OCI-LY7 (cell line): ENCODE data around the gene RIMBP2. TPM values are rescaled to one million over a fixed set of nuclear protein-coding genes. Genes with fewer than 3 reads are reported as not detected.

ENCODE experiments used
- BruUV-seq: library from RNA; stranded (reverse); fragments of 400-500 nt; replicated peaks from 2 replicates; lab custom pipeline; 2021; lab: Mats Ljungman, UMichigan
- CTCF ChIA-PET: fragments of 300-600 bp; sonication (Branson Sonifier 250); formaldehyde crosslinking; loops from one replicate; lab custom pipeline; 2022; ENCODE audit warnings: antibody characterized with exemption; ENCODE audit not compliant: unreplicated experiment; lab: Charles Lee
- POLR2A ChIA-PET: fragments of 300-600 bp; sonication (Branson Sonifier 250); formaldehyde crosslinking; loops from one replicate; lab custom pipeline; 2022; ENCODE audit warnings: antibody characterized with exemption; lab: Charles Lee
- DNase-seq: peaks from one replicate; pipeline ENCODE4 v3.0.0-alpha.2; 2015; ENCODE audit warnings: low spot score
- H2AFZ ChIP-seq: fragments of 200-600 bp; sonication (generic), shearing (Covaris generic); 2 replicates; pipeline ENCODE4 v1.6.1; 2014; ENCODE audit warnings: mild to moderate bottlenecking, antibody characterized with exemption, low read length, moderate library complexity
- H3K27ac ChIP-seq: fragments of 200-600 bp; sonication (generic); 2 replicates; pipeline ENCODE4 v1.5.1; 2014; ENCODE audit warnings: mixed run types, low read depth, mild to moderate bottlenecking, moderate library complexity, low read length, inconsistent platforms; ENCODE audit not compliant: poor library complexity, severe bottlenecking
- H3K36me3 ChIP-seq: fragments of 200-600 bp; sonication (generic); 2 replicates; pipeline ENCODE4 v1.6.1; 2014; ENCODE audit warnings: mild to moderate bottlenecking, antibody characterized with exemption, low read length, moderate library complexity, mixed read lengths; ENCODE audit not compliant: insufficient read depth
- H3K4me1 ChIP-seq: fragments of 200-600 bp; sonication (generic); 2 replicates; pipeline ENCODE4 v1.5.1; 2014; ENCODE audit warnings: mild to moderate bottlenecking, low read length; ENCODE audit not compliant: insufficient read depth, poor library complexity, severe bottlenecking
- H3K4me2 ChIP-seq: fragments of 200-600 bp; sonication (generic); 2 replicates; pipeline ENCODE4 v1.6.1; 2014; ENCODE audit warnings: mild to moderate bottlenecking, low read length
- H3K4me3 ChIP-seq: fragments of 200-600 bp; sonication (generic); 2 replicates; pipeline ENCODE4 v1.5.1; 2014; ENCODE audit warnings: mild to moderate bottlenecking, low read depth, low read length; ENCODE audit not compliant: poor library complexity, severe bottlenecking
- H3K79me2 ChIP-seq: fragments of 200-600 bp; sonication (generic); 2 replicates; pipeline ENCODE4 v1.6.1; 2016; ENCODE audit warnings: low read depth, mild to moderate bottlenecking, low read length, moderate library complexity, mixed read lengths; ENCODE audit not compliant: insufficient read depth
- H3K9me2 ChIP-seq: fragments of 200-600 bp; sonication (generic); 2 replicates; pipeline ENCODE4 v1.6.1; 2016; ENCODE audit warnings: mild to moderate bottlenecking, low read length, mixed read lengths; ENCODE audit not compliant: insufficient read depth
- H3K9me3 ChIP-seq: fragments of 200-600 bp; sonication (generic); 2 replicates; pipeline ENCODE4 v1.6.1; 2014; ENCODE audit warnings: mild to moderate bottlenecking, mixed run types, low read length, mixed read lengths
- H4K20me1 ChIP-seq: fragments of 200-600 bp; sonication (generic); 2 replicates; pipeline ENCODE4 v1.6.1; 2014; ENCODE audit warnings: mild to moderate bottlenecking, antibody characterized with exemption, low read length, moderate library complexity, mixed read lengths; ENCODE audit not compliant: insufficient read depth
- CTCF ChIP-seq: fragments of 200-600 bp; sonication (generic); conservative IDR thresholded peaks from 2 replicates; pipeline ENCODE4 v1.5.1; 2014; ENCODE audit warnings: mild to moderate bottlenecking, antibody characterized with exemption, low read length, moderate library complexity, mixed read lengths
- EZH2phosphoT487 ChIP-seq: fragments of 200-600 bp; sonication (generic); IDR thresholded peaks from 2 replicates; pipeline ENCODE4 v1.6.1; 2018; ENCODE audit warnings: low read depth, borderline replicate concordance, mild to moderate bottlenecking, mixed run types, antibody characterized with exemption, low read length, moderate library complexity, mixed read lengths
- intact Hi-C: fragments of 100-400 bp; cut with micrococcal nuclease; formaldehyde crosslinking; loops from one replicate; pipeline ENCODE4 v1.10.0; 2022; ENCODE audit not compliant: unreplicated experiment
- total RNA-seq, 2 experiments: library from RNA; depleted of rRNA in 1 of 2; stranded (reverse); fragments of >200 nt in 1 of 2; shearing (Covaris generic) in 1 of 2; gene quantifications; 2 replicates each; pipeline ENCODE4 v1.2.3, GENCODE V29; 2014 to 2022

Gene RIMBP2
- total RNA-seq, 2 experiments from 2014 or later, result not detected

GRCh38 chr12:130620281-130620680, 95.8 kb downstream of the RIMBP2 start:
- H3K27ac ChIP-seq, result no peak overlapping the region
- TF ChIP-seq EZH2phosphoT487 (no peak), CTCF (no peak)
- no peaks in the 10 kb centered on the region for H3K79me2 ChIP-seq
- BruUV-seq, result no TSS peak
- no peaks in the 10 kb centered on the region for H3K9me3 ChIP-seq
- CTCF ChIA-PET, result no interaction called here
- DNase-seq, result no peak
- no peaks in the 10 kb centered on the region for H3K36me3 ChIP-seq
- H3K9me2 ChIP-seq, result no peaks in the 10 kb centered on the region
- no peak overlapping the region for H3K4me3 ChIP-seq
- no peaks in the 10 kb centered on the region for H4K20me1 ChIP-seq
- no peak overlapping the region for H3K4me2 ChIP-seq
- no peaks in the 10 kb centered on the region for H3K4me1 ChIP-seq
- POLR2A ChIA-PET, result no interaction called here
- no peak overlapping the region for H2AFZ ChIP-seq
- intact Hi-C loops, result no loop called here

GRCh38 chr12:130619385-130620001, 96.6 kb downstream of the RIMBP2 start:
- no peak overlapping the region for H2AFZ ChIP-seq
- H3K79me2 ChIP-seq, result no peaks in the 10 kb centered on the region
- CTCF ChIA-PET, result no interaction called here
- DNase-seq, result no peak
- no peaks in the 10 kb centered on the region for H3K4me1 ChIP-seq
- no peak overlapping the region for H3K4me3 ChIP-seq
- no peak overlapping the region for H3K27ac ChIP-seq
- no peaks in the 10 kb centered on the region for H3K36me3 ChIP-seq
- no peaks in the 10 kb centered on the region for H4K20me1 ChIP-seq
- BruUV-seq, result no TSS peak
- no peaks in the 10 kb centered on the region for H3K9me2 ChIP-seq
- intact Hi-C loops, result no loop called here
- H3K9me3 ChIP-seq, result no peaks in the 10 kb centered on the region
- TF ChIP-seq EZH2phosphoT487 (no peak), CTCF (no peak)
- H3K4me2 ChIP-seq, result no peak overlapping the region
- POLR2A ChIA-PET, result no interaction called here

- H3K36me3 ChIP-seq, result no peaks in the 10 kb centered on the region
- no peaks in the 10 kb centered on the region for H3K4me1 ChIP-seq
- no peaks in the 10 kb centered on the region for H3K9me3 ChIP-seq
- H3K27ac ChIP-seq, result no peak overlapping the region
- H3K4me3 ChIP-seq, result no peak overlapping the region
- ChIA-PET POLR2A (no interaction called here), CTCF (no interaction called here)
- H3K9me2 ChIP-seq, result no peaks in the 10 kb centered on the region
- intact Hi-C loops, result no loop called here
- H3K79me2 ChIP-seq, result no peaks in the 10 kb centered on the region
- no TSS peak for BruUV-seq
- H4K20me1 ChIP-seq, result no peaks in the 10 kb centered on the region
- H3K4me2 ChIP-seq, result no peak overlapping the region
- no peak overlapping the region for H2AFZ ChIP-seq
- no peak for DNase-seq
- TF ChIP-seq EZH2phosphoT487 (no peak), CTCF (no peak)
These were observed 98.9 kb downstream of the RIMBP2 start for GRCh38 chr12:130617219-130617618.
